ENCODE measurements around the gene TPD52L1. TPM values are rescaled to one million over a fixed set of nuclear protein-coding genes. Genes with fewer than 3 reads are reported as not detected.

Gene TPD52L1
- total and polyA plus RNA-seq, 2 of the 4 experiments (the other 2 are of a cell fraction): 10.2 to 13.5 TPM

DNA sequence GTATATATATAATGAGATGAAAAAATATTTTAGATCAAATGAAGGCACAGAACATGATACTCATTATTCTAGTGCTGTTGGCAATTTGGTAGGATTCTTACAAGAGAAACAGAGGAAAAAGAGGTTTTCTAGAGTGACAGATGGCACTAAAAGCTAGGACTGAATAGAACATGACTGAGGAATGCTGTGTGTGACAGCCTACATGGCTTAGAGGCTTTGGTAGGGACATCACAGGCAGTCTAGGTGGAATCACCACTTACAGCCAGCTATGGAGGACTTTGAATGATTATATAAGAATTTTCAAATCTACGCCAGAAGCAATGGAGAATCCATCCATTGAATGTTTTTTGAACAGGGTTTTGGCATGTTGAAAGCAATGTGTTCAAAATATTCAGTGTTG, 52.8 kb downstream of the TPD52L1 start:
- in situ Hi-C loops (cut with MboI; ENCODE audit: low sequenced_read_pairs): no loop called here
- WGBS, 2 experiments (ENCODE audit: extremely low coverage in 2 of 2, insufficient read length in 1 of 2): 100% methylated on average over 1 of the region's 1 CpG; no CpG with 5 or more reads in 1 of the 2 experiments
- POLR2A ChIA-PET (ENCODE audit: unreplicated experiment): no interaction called here

More for the DNA sequence above, 52.8 kb downstream of the TPD52L1 start:
- H3K9me3 ChIP-seq (ENCODE audit: control insufficient read depth, insufficient read depth, low read length): no peaks in the 10 kb centered on the region
- no peaks in the 10 kb centered on the region for H3K36me3 ChIP-seq (ENCODE audit: control insufficient read depth, insufficient read depth, low read length)
- no peaks in the 10 kb centered on the region for H4K20me1 ChIP-seq (ENCODE audit: insufficient read depth, low read length)
- H2AK9ac ChIP-seq (replicated peaks; ENCODE audit: low read depth, low read length, poor library complexity): no peak overlapping the region
- H3K4me1 ChIP-seq (ENCODE audit: control insufficient read depth, insufficient read depth, low read length): peaks cover 6% of the 10 kb centered on the region
- TF ChIP-seq ELK1 (IDR thresholded peaks at IDR 0.05; ENCODE audit: borderline replicate concordance, low read depth, low read length): no peak
- no peak for TF ChIP-seq RCOR1 (IDR thresholded peaks at IDR 0.05; ENCODE audit: insufficient replicate concordance, low read length)
- no peak for TF ChIP-seq POLR2A (IDR thresholded peaks at IDR 0.05; ENCODE audit: low read depth, low read length)
- no peak for TF ChIP-seq USF2 (IDR thresholded peaks at IDR 0.05; ENCODE audit: low read depth, low read length)
- TF ChIP-seq CEBPB (IDR thresholded peaks at IDR 0.05; ENCODE audit: low read depth, low read length): no peak
- H3K14ac ChIP-seq (replicated peaks; ENCODE audit: low read depth, low read length): no peak overlapping the region
- no peak overlapping the region for H3K56ac ChIP-seq (ENCODE audit: extremely low read depth, insufficient read depth, low read length)
- H2BK20ac ChIP-seq (ENCODE audit: low read depth, low read length): no peak overlapping the region
- intact Hi-C loops (cut with micrococcal nuclease) (no loop called here), dilution Hi-C loops (cut with HindIII; ENCODE audit: low sequenced_read_pairs, unreplicated experiment) (no loop called here)
- no peak overlapping the region for H2AFZ ChIP-seq (replicated peaks; ENCODE audit: low read length, poor library complexity)
- H4K8ac ChIP-seq (ENCODE audit: low read depth in 2 of 2, low read length in 2 of 2): no peak overlapping the region
- no peak overlapping the region for H3K27ac ChIP-seq (ENCODE audit: insufficient read depth, low read length)
- H3K4me2 ChIP-seq (ENCODE audit: low read depth, low read length): no peak overlapping the region
- CTCF ChIA-PET: no interaction called here
- H4K91ac ChIP-seq (ENCODE audit: insufficient read depth, low read depth, low read length): no peak overlapping the region
- no peak overlapping the region for H3K9ac ChIP-seq (ENCODE audit: low read depth, low read length)
- H2BK15ac ChIP-seq (ENCODE audit: low read depth, low read length): no peak overlapping the region
- 0 out of 2 replicates have a peak, but pooled peaks cover 3% of the 10 kb centered on the region for H3K9me1 ChIP-seq (ENCODE audit: insufficient read depth, low read length)
- H3K27me3 ChIP-seq (ENCODE audit: control insufficient read depth, insufficient read depth, low read length): no peaks in the 10 kb centered on the region
- H3K18ac ChIP-seq (ENCODE audit: low read depth, low read length): no peak overlapping the region
- H2BK120ac ChIP-seq (ENCODE audit: low read depth, low read length): no peak overlapping the region
- H2BK5ac ChIP-seq (ENCODE audit: low read depth, low read length, poor library complexity, severe bottlenecking): no peak overlapping the region
- H3K79me1 ChIP-seq (ENCODE audit: low read depth in 1 of 2, low read length in 2 of 2): no peaks in the 10 kb centered on the region
- ATAC-seq (ENCODE audit: low read depth) (no peak), DNase-seq (no peak)
- H3K4me3 ChIP-seq (ENCODE audit: insufficient read depth, low read depth, low read length): no peak overlapping the region
- H3K4ac ChIP-seq (ENCODE audit: low read depth, low read length): no peak overlapping the region
- no peak overlapping the region for H3K23ac ChIP-seq (ENCODE audit: low read depth, low read length)
- no TSS peak for BruUV-seq (replicated peaks)
- no peak overlapping the region for H4K5ac ChIP-seq (ENCODE audit: low read depth, low read length)
- H2AK5ac ChIP-seq (ENCODE audit: low read depth, low read length): no peak overlapping the region

All from IMR-90 (cell line).